22Rv1 (cell line): ENCODE data around the gene COQ5.

ENCODE experiments used
- H3K27ac ChIP-seq: fragments of 450-650 bp; 2 replicates; pipeline ENCODE4 v1.5.1; 2017
- ZFX ChIP-seq: fragments of 450-650 bp; IDR thresholded peaks from 2 replicates; pipeline ENCODE4 v1.6.1; 2017; ENCODE audit warnings: antibody characterized with exemption, borderline replicate concordance
- TF ChIP-seq, protein P1 (sequence below): fragments of 450-650 bp; IDR thresholded peaks from 2 replicates; pipeline ENCODE4 v1.5.1; 2017; ENCODE audit warnings: mild to moderate bottlenecking

Gene COQ5

DNA sequence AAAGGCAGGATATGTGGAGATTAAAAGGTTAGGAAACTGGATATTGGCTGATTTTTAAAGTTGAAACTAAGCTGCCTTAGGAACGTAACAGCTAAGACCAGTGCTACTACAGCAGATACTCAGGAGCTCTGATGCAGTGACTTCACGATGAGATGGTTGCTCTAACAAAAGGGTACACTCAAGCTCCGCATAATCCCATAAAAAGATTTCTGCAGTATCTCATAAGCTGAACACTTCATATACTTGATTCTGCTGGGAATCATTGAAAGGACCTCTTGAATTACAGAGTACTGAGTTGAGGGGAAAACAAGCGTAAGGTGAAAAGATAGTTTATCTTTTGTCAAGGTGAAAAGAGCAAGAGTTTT is 8.9 kb upstream of the COQ5 start:
- 0 out of 2 replicates have a peak overlapping the region, but pooled peaks have one; percentile 10 for H3K27ac ChIP-seq
- no peak for TF ChIP-seq ZFX
- TF ChIP-seq, protein P1, sequence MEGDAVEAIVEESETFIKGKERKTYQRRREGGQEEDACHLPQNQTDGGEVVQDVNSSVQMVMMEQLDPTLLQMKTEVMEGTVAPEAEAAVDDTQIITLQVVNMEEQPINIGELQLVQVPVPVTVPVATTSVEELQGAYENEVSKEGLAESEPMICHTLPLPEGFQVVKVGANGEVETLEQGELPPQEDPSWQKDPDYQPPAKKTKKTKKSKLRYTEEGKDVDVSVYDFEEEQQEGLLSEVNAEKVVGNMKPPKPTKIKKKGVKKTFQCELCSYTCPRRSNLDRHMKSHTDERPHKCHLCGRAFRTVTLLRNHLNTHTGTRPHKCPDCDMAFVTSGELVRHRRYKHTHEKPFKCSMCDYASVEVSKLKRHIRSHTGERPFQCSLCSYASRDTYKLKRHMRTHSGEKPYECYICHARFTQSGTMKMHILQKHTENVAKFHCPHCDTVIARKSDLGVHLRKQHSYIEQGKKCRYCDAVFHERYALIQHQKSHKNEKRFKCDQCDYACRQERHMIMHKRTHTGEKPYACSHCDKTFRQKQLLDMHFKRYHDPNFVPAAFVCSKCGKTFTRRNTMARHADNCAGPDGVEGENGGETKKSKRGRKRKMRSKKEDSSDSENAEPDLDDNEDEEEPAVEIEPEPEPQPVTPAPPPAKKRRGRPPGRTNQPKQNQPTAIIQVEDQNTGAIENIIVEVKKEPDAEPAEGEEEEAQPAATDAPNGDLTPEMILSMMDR, result no peak

DNA sequence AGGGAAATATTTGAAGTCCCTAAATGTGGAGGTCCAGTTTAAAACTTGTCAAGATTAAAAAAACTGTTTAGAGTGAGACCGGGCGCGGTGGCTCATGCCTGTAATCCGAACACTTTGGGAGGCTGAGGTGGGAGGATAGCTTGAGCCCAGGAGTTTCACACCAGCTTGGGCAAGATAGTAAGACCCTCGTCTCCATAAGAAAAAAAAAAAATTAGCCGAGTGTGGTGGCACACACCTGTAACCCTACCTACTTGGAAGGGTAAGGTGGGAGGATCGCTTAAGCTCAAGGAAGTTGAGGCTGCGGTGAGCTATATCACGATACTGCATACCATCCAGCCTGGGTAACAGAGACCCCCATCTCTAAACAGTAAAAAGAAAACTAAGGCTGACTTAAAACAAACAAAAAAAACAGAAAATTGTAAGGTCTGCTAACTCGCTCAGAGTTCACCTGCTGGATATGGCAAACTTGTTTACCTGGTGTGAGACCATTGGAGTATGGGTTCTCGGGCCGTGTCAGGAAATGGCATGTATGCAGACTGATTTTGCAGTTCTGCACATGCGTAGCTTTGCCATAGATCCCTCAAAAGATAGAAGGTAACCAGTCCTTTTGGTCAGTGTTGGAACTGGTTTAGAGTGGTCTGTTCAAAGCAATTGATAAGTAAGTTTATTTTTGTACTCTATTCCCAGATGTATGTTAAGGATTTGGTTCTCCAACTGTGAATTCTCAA is 7.3 kb upstream of the COQ5 start:
- no peak overlapping the region for H3K27ac ChIP-seq
- TF ChIP-seq, protein P1, result no peak
- TF ChIP-seq ZFX, result no peak

DNA sequence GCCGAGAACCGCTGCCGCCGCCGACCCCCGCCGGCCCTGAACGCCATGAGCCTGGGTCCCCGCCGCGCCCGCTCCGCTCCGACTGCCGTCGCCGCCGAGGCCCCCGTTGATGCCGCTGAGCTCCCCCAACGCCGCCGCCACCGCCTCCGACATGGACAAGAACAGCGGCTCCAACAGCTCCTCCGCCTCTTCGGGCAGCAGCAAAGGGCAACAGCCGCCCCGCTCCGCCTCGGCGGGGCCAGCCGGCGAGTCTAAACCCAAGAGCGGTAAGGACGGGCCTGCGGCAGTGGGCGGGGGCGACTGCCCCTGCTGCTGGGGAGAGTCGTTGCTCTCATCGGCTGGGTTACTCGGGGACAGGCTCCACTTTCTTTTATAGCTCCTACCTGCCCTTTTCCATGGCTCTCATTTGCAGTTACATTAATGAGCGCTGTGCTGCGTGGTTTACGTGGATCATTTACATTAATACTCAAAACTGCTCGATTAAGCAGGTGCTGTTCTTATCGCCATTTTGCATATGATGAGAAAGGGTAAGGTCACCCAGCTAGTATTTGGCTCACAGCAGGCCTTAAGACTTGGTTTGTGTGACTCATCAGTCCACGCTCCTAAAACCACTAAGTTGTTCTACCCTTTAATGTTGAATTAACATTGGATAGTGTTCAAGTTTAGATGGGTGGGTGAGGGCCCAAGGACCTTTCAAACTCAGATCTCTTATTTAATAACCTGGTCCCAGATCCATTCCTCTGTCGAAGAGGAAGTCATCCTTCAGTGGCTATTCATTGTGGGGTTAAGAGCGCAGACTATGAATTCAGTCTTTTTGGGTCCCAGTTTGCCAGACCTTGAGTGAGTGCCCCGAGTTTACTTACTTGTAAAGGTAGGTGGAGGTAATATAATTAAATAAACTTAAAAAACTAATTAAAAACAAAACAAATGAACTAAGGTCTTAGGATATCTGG is 6.0 kb upstream of the COQ5 start:
- peak overlapping the region; percentile 77 for H3K27ac ChIP-seq
- TF ChIP-seq, protein P1, result no peak
- TF ChIP-seq ZFX, result no peak; the same call in 1 of the 2 replicates

DNA sequence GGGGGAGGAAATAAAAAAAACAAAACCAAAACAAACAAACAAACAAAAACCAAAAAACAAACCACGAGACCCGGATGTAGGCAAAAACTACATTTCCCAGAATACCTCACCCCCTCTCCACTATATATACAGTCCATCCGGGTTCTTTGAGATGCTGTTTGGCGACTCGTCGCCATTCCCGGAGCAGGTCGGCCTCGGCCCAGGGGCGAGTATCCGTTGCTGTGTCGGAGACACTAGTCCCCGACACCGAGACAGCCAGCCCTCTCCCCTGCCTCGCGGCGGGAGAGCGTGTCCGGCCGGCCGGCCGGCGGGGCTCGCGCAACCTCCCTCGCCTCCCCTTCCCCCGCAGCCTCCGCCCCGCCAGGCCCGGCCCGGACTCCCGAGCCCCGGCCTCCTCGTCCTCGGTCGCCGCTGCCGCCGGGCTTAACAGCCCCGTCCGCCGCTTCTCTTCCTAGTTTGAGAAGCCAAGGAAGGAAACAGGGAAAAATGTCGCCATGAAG is 5.3 kb upstream of the COQ5 start, which contains the start of gene RNF10:
TSS of gene RNF10 (plus strand) at position 154 of the 500 bp plus-strand sequence. CDS start 456 bp downstream, outside the sequence.
- peak within 1 kb of the TSS; percentile 77 for H3K27ac ChIP-seq

DNA sequence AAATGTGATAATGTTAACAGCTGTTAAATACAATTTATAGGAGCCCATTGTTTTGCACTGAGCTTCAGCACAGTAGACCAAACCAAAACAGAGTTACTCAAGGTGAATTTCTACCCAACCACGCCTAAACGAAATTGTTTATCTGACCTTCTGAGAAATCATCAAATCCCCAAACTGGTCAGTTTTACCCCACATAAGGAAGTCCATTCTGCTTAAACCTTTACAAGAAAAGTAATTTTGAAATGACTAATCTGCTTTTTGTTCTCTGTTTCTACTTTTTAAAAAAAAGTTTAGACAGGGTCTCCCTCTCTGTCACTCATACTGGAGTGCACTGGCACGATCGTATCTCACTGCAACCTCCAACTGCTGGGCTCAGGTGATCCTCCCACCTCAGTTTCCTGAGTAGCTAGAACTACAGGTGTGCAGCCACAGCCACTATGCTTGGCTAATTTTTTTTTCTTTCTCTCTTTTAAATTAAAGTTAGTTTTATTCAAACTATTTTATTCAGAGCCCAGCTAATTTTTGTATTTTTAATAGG is 3.8 kb upstream of the COQ5 start:
- H3K27ac ChIP-seq, result no peak overlapping the region
- TF ChIP-seq, protein P1, result no peak
- TF ChIP-seq ZFX, result no peak

More for the DNA sequence above, 5.3 kb upstream of the COQ5 start, which contains the start of gene RNF10:
- TF ChIP-seq, protein P1, result no peak
- 0 out of 2 replicates have a peak, but pooled peaks have one; percentile 59 for TF ChIP-seq ZFX

DNA sequence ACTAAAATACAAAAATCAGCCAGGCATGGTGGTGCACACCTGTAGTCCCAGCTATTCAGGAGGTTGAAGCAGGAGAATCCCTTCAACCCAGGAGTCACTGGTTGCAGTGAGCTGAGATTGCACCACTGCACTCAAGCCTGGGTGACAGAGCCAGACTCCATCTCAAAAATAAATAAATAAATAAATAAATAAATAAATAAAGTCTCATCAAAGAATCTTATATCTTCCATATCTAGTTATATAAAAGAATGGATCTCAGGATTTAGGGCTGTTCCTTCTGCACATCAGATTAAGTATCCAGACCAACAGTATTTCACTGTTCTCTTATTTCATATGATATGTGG is 1.4 kb upstream of the COQ5 start:
- peak overlapping the region; percentile 93 for H3K27ac ChIP-seq

DNA sequence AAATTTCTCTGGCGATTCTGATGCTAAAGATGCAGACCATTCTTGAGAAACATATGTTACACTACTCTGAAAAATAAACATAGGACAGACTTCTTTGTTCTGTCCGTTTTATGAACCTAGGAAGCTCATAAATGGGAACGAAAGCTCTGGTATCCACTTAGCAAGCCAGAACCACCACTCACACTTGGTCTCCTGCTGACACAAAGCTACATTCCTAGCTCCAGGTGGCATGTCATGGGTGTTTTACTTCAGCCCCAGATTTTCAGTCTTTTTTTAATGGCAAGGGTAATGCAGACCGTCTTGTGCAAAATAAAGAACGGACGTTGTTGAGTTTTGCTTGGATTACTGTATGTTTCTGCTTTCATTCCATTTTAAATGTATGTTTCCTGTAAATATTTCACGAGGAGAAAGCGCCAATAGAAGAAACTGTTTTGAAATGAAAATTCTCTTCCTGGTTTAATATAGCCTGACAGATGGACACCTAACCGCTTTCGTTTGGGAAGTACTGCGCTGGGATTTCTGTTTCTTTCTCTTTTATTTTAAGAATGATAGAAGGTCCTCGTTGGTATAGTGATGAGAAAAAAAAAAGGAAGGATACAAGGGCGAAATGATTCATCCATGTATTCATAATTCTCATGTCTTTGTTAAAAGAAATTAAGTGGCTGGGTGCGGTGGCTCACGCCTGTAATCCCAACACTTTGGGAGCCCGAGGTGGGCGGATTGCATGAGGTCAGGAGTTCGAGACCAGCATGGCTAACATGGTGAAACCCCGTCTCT is 871 bp upstream of the COQ5 start:
- TF ChIP-seq ZFX, result no peak
- TF ChIP-seq, protein P1, result peak; percentile 19; the same call in 1 of the 2 replicates
- peak overlapping the region; percentile 93 for H3K27ac ChIP-seq
